GM08714 (cell line): Measurements from ENCODE around the gene ATPAF2.
A peak's percentile ranks its signal among the peaks of the same experiment; 100 is the strongest.

ENCODE experiments used
- H3K4me3 ChIP-seq: fragments of 200-500 bp; sonication (Bioruptor generic); 2 replicates; pipeline ENCODE4 v1.5.1; 2014; ENCODE audit warnings: mild to moderate bottlenecking, low read length, inconsistent platforms
- ZNF274 ChIP-seq: IDR thresholded peaks from 2 replicates; pipeline ENCODE4 v1.6.1; 2012; ENCODE audit warnings: mild to moderate bottlenecking, low read depth, low read length

The ATPAF2 gene

GRCh38 chr17:17976931-17977570, 61.9 kb downstream of the ATPAF2 start:
- no peak for TF ChIP-seq ZNF274
- no peak overlapping the region for H3K4me3 ChIP-seq

- TF ChIP-seq ZNF274, result no peak
- no peak overlapping the region for H3K4me3 ChIP-seq
These were observed 63.5 kb downstream of the ATPAF2 start for GRCh38 chr17:17975436-17975835.

DNA sequence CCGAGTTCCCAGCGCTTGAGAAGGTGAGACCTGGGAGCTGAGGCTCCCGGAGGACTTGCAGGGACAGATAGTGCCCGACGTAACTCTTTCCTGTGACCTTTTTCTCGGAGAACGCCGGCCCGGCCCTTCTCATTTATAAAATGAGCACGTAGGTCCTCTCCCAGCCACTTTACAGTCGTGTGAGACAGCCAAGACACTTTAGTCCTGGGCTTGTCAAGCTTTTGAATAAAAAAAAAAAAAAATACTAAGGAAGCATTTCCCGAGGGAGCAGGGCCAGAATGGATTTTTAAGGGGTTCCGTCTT, 66.1 kb downstream of the ATPAF2 start:
- no peak for TF ChIP-seq ZNF274
- peak overlapping the region; percentile 83 for H3K4me3 ChIP-seq

- TF ChIP-seq ZNF274, result no peak
- peak within 1 kb of the TSS; percentile 86 for H3K4me3 ChIP-seq
These were observed 66.6 kb downstream of the ATPAF2 start, which contains the start of the genes DRC3 and TOM1L2 for GRCh38 chr17:17972126-17972951. TSS of gene DRC3 (plus strand) at chr17:17972862. CDS start at chr17:17977599, 4,737 bp downstream. TSS of gene TOM1L2 (minus strand) at chr17:17972400. CDS start at chr17:17972313, 87 bp downstream.

GRCh38 chr17:17971431-17972125, 67.4 kb downstream of the ATPAF2 start:
- H3K4me3 ChIP-seq, result peak overlapping the region; percentile 86

DNA sequence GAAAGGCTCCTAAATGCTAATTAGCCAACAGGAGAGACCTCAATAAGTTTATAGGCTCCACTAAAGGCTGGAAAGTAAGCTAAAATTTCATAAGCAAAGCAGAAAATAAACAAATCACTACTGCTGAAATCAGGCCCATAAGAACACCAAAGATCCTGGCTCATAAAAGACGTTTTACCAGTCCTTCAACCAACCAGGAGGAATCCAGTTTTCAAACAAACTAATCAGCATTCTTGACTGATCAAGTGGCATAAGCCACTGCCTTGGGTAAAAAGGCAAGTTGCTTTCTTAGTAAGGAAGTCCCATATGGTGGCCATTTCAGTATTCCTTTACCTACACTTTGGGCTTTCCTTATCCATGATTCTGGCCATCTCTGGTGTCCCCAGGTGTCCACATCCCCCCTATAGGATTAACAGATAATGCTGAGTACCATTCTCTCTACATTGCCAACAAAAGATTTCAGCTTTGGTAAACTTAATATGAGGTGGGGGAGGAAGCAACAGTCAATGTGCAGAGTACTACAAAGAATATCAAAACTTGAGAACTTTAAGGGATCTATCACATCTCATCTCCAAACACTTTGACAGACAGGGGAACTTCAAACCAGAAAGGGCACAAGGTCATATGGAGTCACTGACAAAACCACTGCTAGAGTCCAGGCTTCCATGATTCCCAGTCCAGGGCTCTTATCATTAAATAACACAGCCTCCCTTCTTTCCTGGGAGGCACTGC, 68.1 kb downstream of the ATPAF2 start:
- TF ChIP-seq ZNF274, result no peak
- peak overlapping the region; percentile 86 for H3K4me3 ChIP-seq

More at GRCh38 chr17:17971431-17972125, 67.4 kb downstream of the ATPAF2 start:
- TF ChIP-seq ZNF274, result no peak
